Lung (tissue), 12 donors: ENCODE results near the gene VGLL3. TPM values are rescaled to one million over a fixed set of nuclear protein-coding genes. Genes with fewer than 3 reads are reported as not detected.
"Not testable (repeated sequence)": the region's sequence is repeated elsewhere in the genome, so short reads cannot be mapped to it uniquely, and the experiment has no call there.

Experiments
- ATAC-seq: fragments of 200-7000 bp; cut with Tn5 transposase; one replicate; pipeline ENCODE4 v1.9.1; 2020; ENCODE audit warnings: moderate number of reproducible peaks; ENCODE audit not compliant: insufficient read depth, low FRiP score
- DNase-seq, 3 donors: peaks; one replicate each; pipeline ENCODE4 v3.0.0-alpha.2; 2013 to 2017
- H3K27ac ChIP-seq, 2 donors: one replicate each; pipeline ENCODE4 v1.5.1; 2013; ENCODE audit warnings: mild to moderate bottlenecking in 2 of 2, moderate library complexity in 2 of 2, control low read depth in 1 of 2, inconsistent platforms in 1 of 2, low read depth in 1 of 2, low read length in 1 of 2
- H3K27me3 ChIP-seq, 3 donors: one replicate each; pipeline ENCODE4 v1.5.1; 2013; ENCODE audit warnings: low read length in 2 of 3; ENCODE audit not compliant: control insufficient read depth in 3 of 3, insufficient read depth in 3 of 3
- H3K36me3 ChIP-seq, 4 donors: one replicate each; pipeline ENCODE4 v1.5.1; 2013; ENCODE audit warnings: low read length in 4 of 4, mild to moderate bottlenecking in 1 of 4, moderate library complexity in 1 of 4; ENCODE audit not compliant: control insufficient read depth in 4 of 4, insufficient read depth in 4 of 4
- H3K4me1 ChIP-seq, 5 donors: one replicate each; pipeline ENCODE4 v1.5.1; 2013; ENCODE audit warnings: low read length in 5 of 5, mild to moderate bottlenecking in 2 of 5, moderate library complexity in 1 of 5; ENCODE audit not compliant: control insufficient read depth in 5 of 5, insufficient read depth in 5 of 5
- H3K4me3 ChIP-seq: one replicate; pipeline ENCODE4 v1.5.1; 2013; ENCODE audit warnings: mild to moderate bottlenecking, control low read depth, moderate library complexity
- H3K9ac ChIP-seq, 2 donors: one replicate each; pipeline ENCODE4 v1.5.1; 2013; ENCODE audit warnings: low read length in 2 of 2, control low read depth in 1 of 2; ENCODE audit not compliant: insufficient read depth in 1 of 2
- H3K9me3 ChIP-seq, 4 donors: one replicate each; pipeline ENCODE4 v1.5.1; 2013; ENCODE audit warnings: low read length in 3 of 4, mild to moderate bottlenecking in 1 of 4, moderate library complexity in 1 of 4; ENCODE audit not compliant: control insufficient read depth in 4 of 4, insufficient read depth in 3 of 4
- CTCF ChIP-seq: IDR thresholded peaks from 2 replicates; pipeline ENCODE4 v1.5.1; 2012; ENCODE audit warnings: mild to moderate bottlenecking; ENCODE audit errors: control extremely low read depth, extremely low read depth
- WGBS, 2 donors: extraction: QIAGEN DNeasy Blood & Tissue Kit; methylation state at CpG; one replicate each; pipeline ENCODE4 v1.1.7; 2013; 5-methylcytosine and 5-hydroxymethylcytosine counted together
- polyA plus RNA-seq, 2 donors: library from polyadenylated mRNA; stranded (reverse); fragments of 200-250 nt; gene quantifications; one replicate each; pipeline ENCODE4 v1.2.1, GENCODE V29; 2013
- total RNA-seq, 2 donors: library from RNA; depleted of rRNA in 1 of 2; stranded (reverse); fragments of >200 nt in 1 of 2; gene quantifications; one replicate each; pipeline ENCODE4 v1.2.1, GENCODE V29; 2014 to 2021
- donor health status: control.
- donor health status: control.
- donor health status: Bipolar disorder and iron deficiency.
- donor health status: healthy.
- donor health status: DM: yes; HTN: yes; CAD: no.

Gene VGLL3
- total and polyA plus RNA-seq, 4 donors, result 4.3 to 49.2 (median 20.1) TPM

- Histone ChIP-seq H3K27ac (no peak overlapping the region), H3K4me3 (no peak overlapping the region), H3K27me3 (no peaks in the 10 kb centered on the region), H3K9ac (no peak overlapping the region), H3K36me3 (no peaks in the 10 kb centered on the region), H3K4me1 (peaks cover 0 to 2% (median 0%) of the 10 kb centered on the region in 5 donors), H3K9me3 (peaks cover 0 to 6% (median 0%) of the 10 kb centered on the region in 4 donors)
- 77 to 88% methylated on average over 3 of the region's 3 CpGs for WGBS, 2 donors
- no peak for TF ChIP-seq CTCF
- DNase-seq (no peak), ATAC-seq (no peak)
Measured at GRCh38 chr3:87035339-87035738, 44.4 kb upstream of the VGLL3 start.

DNA sequence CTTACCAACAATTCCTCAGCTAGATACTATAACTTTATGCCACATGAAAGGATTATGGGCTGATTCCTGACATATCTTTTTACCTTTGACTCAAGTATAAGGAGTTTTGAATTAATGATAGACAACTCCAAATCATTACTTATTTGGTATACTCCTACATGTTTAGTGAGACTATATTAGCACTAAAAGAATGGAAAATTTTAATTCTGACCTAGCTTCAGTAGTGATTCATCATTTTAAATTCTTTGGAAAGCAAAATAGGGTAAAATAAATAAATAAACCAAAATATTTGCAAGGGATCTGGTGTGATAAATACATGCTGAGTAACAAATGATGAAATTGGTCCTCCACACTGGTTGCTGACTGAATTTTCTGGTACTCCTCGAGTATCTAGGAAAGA, 42.3 kb upstream of the VGLL3 start:
- Histone ChIP-seq H3K9ac (no peak overlapping the region), H3K27ac (no peak overlapping the region), H3K4me1 (peaks cover 0 to 2% (median 0%) of the 10 kb centered on the region in 5 donors), H3K4me3 (no peak overlapping the region), H3K27me3 (no peaks in the 10 kb centered on the region), H3K9me3 (peaks cover 0 to 6% (median 0%) of the 10 kb centered on the region in 4 donors), H3K36me3 (no peaks in the 10 kb centered on the region)
- no peak for TF ChIP-seq CTCF
- DNase-seq, result no peak
- no peak for ATAC-seq
- 52 to 66% methylated on average over 1 of the region's 1 CpG for WGBS, 2 donors

- TF ChIP-seq CTCF, result no peak
- peak in 1 of 3 donors; percentile 25 for DNase-seq
- 65 to 83% methylated on average over 3 of the region's 3 CpGs for WGBS, 2 donors
- Histone ChIP-seq H3K9me3 (no peaks in the 10 kb centered on the region), H3K36me3 (no peaks in the 10 kb centered on the region), H3K9ac (no peak overlapping the region), H3K4me1 (no peaks in the 10 kb centered on the region), H3K27ac (no peak overlapping the region), H3K27me3 (no peaks in the 10 kb centered on the region), H3K4me3 (no peak overlapping the region)
- ATAC-seq, result no peak
Measured at GRCh38 chr3:87025661-87026645, 35.0 kb upstream of the VGLL3 start.

GRCh38 chr3:87017370-87017769, 26.4 kb upstream of the VGLL3 start:
- H3K4me3 ChIP-seq, H3K27ac ChIP-seq, DNase-seq, H3K9me3 ChIP-seq, H3K4me1 ChIP-seq, H3K27me3 ChIP-seq, H3K9ac ChIP-seq, H3K36me3 ChIP-seq, ATAC-seq: not testable (repeated sequence)
- WGBS, 2 donors, result 69 to 82% methylated on average over 6 of the region's 6 CpGs
